Osteocyte (in vitro differentiated cells): ENCODE measurements around the gene EXOC4. TPM values are rescaled to one million over a fixed set of nuclear protein-coding genes. Genes with fewer than 3 reads are reported as not detected.

Source experiments
- DNase-seq: peaks from one replicate; pipeline ENCODE4 v3.0.0; 2021; ENCODE audit warnings: mixed read lengths; ENCODE audit not compliant: unreplicated experiment; ENCODE audit errors: extremely low spot score
- H3K27ac Mint-ChIP-seq: one replicate; pipeline ENCODE4 v1.8.0; 2021; ENCODE audit warnings: mild to moderate bottlenecking, mixed read lengths; ENCODE audit not compliant: unreplicated experiment
- H3K27me3 Mint-ChIP-seq: one replicate; pipeline ENCODE4 v1.8.0; 2021; ENCODE audit warnings: mixed read lengths; ENCODE audit not compliant: unreplicated experiment
- H3K36me3 Mint-ChIP-seq: one replicate; pipeline ENCODE4 v1.8.0; 2021; ENCODE audit warnings: mixed read lengths; ENCODE audit not compliant: unreplicated experiment
- H3K4me1 Mint-ChIP-seq: one replicate; pipeline ENCODE4 v1.8.0; 2021; ENCODE audit warnings: mixed read lengths; ENCODE audit not compliant: unreplicated experiment
- H3K4me3 Mint-ChIP-seq: one replicate; pipeline ENCODE4 v1.8.0; 2021; ENCODE audit warnings: mild to moderate bottlenecking, moderate library complexity, mixed read lengths; ENCODE audit not compliant: unreplicated experiment
- H3K9me3 Mint-ChIP-seq: one replicate; pipeline ENCODE4 v1.8.0; 2021; ENCODE audit warnings: mixed read lengths; ENCODE audit not compliant: unreplicated experiment
- total RNA-seq: library from RNA; stranded (reverse); gene quantifications from 2 replicates; pipeline ENCODE4 v1.2.1, GENCODE V29; 2021
- TF ChIP-seq, protein P1 (sequence below): fragments of 200-600 bp; sonication (generic); IDR thresholded peaks from 2 replicates; pipeline ENCODE4 v1.5.0; 2021; ENCODE audit warnings: antibody characterized with exemption, mild to moderate bottlenecking, moderate library complexity

The EXOC4 gene
- total RNA-seq, 1 donor from 2014 or later = 99.9 TPM

DNA sequence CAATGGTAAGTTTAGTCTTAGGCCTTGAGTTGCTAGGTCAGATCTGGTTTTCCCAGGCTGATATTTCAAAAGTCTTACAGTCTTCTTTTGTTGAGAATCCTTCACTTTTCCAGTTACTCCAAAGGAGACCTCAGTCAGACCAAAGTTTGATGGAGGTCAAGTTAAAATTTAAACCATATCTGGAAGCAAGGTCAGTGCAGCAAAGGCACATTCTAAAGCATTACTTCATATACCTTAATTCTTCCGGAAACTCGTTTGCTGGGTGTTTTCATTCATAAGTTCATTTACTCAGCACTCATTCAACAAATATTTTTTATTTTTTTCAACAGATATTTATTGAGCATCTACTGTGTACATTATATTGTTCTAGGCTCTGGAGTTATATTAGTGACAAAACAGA lies 471.3 kb downstream of the EXOC4 start:
- Mint-ChIP-seq H3K27me3 (no peaks in the 10 kb centered on the region), H3K4me3 (no peak overlapping the region), H3K27ac (no peak overlapping the region), H3K4me1 (peaks cover 4% of the 10 kb centered on the region), H3K9me3 (peaks cover 1% of the 10 kb centered on the region), H3K36me3 (peaks cover 3% of the 10 kb centered on the region)
- TF ChIP-seq, protein P1, sequence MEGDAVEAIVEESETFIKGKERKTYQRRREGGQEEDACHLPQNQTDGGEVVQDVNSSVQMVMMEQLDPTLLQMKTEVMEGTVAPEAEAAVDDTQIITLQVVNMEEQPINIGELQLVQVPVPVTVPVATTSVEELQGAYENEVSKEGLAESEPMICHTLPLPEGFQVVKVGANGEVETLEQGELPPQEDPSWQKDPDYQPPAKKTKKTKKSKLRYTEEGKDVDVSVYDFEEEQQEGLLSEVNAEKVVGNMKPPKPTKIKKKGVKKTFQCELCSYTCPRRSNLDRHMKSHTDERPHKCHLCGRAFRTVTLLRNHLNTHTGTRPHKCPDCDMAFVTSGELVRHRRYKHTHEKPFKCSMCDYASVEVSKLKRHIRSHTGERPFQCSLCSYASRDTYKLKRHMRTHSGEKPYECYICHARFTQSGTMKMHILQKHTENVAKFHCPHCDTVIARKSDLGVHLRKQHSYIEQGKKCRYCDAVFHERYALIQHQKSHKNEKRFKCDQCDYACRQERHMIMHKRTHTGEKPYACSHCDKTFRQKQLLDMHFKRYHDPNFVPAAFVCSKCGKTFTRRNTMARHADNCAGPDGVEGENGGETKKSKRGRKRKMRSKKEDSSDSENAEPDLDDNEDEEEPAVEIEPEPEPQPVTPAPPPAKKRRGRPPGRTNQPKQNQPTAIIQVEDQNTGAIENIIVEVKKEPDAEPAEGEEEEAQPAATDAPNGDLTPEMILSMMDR = no peak
- DNase-seq = no peak

DNA sequence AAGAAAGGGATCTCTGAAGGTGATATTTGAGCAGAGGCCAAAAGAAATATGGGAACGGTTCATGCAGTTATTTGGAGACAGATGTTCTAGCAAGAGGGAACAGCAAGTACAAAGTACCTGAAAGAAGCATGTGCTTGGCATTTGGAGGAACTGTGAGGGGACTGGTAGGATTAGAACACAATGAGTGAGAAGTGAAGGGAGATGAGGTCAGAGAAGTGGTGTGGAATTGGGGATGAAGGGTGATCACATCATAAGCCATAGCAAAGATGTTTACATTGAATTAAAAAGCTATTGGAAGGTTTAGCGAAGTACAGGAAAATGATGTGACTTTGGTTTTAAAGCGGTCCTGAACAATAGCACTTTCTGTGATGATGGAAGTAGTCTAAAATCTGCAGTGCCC lies 471.8 kb downstream of the EXOC4 start:
- Mint-ChIP-seq H3K36me3 (peaks cover 3% of the 10 kb centered on the region), H3K9me3 (no peaks in the 10 kb centered on the region), H3K4me1 (peaks cover 4% of the 10 kb centered on the region), H3K27ac (no peak overlapping the region), H3K4me3 (no peak overlapping the region), H3K27me3 (no peaks in the 10 kb centered on the region)
- TF ChIP-seq, protein P1 = no peak
- no peak for DNase-seq

DNA sequence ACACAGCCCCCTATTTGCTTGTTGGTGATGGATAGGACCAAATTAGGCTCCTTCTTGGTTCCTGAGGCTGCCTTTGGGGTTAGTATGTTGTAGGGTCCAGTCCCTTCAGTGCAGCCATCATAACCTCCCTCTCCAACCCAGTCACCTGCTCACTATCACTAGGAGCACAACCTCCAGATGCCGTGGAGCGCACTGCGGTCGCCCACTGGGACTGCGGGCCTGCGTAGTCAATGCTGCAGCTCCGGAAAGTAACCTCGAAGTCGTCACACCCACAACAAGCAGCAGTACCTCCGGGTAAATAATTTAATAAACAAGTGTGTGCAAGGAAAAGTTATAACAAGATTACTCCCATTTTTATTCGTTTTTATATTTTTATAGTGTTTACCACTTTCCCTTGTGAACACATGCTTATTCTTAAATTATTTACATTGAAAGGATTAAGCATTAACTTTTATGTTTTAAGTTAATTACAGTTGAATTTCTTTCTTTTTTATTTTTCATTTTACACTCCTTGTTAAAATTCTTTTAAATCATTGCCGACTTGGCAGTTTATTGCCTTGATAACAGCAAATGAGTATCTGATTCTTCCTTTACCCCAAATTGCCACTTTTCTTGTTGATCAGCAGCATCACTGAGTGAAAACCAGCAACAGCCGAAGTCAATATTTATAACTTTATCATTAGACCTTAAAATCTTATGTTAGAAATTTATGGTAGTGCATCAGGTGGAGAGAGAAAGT lies 474.8 kb downstream of the EXOC4 start:
- H3K27ac Mint-ChIP-seq = no peak overlapping the region

DNA sequence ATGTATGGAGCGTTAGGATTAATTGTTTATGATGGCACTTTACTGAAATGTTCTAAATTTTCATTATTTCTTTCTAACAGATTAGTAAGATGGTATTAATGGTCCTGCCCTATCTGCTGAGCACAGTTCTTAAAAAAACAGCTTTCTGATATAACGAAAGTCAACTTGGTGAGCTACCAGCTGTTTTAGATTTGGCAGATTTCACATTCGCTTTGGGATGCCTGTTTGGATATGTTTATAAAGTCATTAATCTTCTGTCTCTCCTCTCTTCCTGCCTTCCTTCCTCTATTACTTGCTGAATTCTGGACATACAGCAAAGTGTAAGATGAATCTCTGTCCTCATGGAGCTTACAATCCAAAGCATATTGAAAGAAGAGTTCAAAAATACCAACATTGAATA lies 477.5 kb downstream of the EXOC4 start:
- Mint-ChIP-seq H3K27ac (no peak overlapping the region), H3K27me3 (no peaks in the 10 kb centered on the region), H3K4me3 (no peak overlapping the region), H3K9me3 (no peaks in the 10 kb centered on the region), H3K4me1 (no peaks in the 10 kb centered on the region), H3K36me3 (no peaks in the 10 kb centered on the region)
- TF ChIP-seq, protein P1 = no peak
- DNase-seq = no peak

More for the DNA sequence above, 474.8 kb downstream of the EXOC4 start:
- Mint-ChIP-seq H3K27me3 (no peaks in the 10 kb centered on the region), H3K4me1 (peaks cover 4% of the 10 kb centered on the region), H3K9me3 (no peaks in the 10 kb centered on the region), H3K4me3 (no peak overlapping the region), H3K36me3 (no peaks in the 10 kb centered on the region)
- DNase-seq = no peak
- TF ChIP-seq, protein P1 = no peak

DNA sequence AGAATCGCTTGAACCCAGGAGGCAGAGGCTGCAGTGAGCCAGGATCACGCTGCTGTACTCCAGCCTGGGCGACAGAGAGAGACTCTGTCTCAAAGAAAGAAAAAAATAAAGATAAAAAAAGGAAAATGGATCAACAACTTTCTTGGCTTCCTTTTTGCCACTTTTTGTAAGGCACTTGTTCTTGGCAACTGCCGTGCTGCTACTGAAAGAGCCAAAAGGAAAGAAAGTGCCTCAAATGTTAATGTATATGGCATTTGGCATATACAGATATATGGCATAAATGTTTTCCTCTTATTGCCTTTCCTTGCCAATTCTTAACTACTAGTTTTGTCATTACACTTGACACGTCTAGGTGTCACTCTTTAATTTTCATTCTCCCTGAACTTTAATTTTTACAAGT lies 480.5 kb downstream of the EXOC4 start:
- no peak overlapping the region for H3K4me3 Mint-ChIP-seq
- no peaks in the 10 kb centered on the region for H3K4me1 Mint-ChIP-seq
- DNase-seq = no peak
- TF ChIP-seq, protein P1 = no peak
- H3K27me3 Mint-ChIP-seq = no peaks in the 10 kb centered on the region
- no peaks in the 10 kb centered on the region for H3K9me3 Mint-ChIP-seq
- H3K36me3 Mint-ChIP-seq = no peaks in the 10 kb centered on the region
- no peak overlapping the region for H3K27ac Mint-ChIP-seq
